CD4-positive, alpha-beta T cell treated with Interleukin-17A for 4 hours (primary cell): ENCODE data around the gene PCSK1N.

ENCODE experiments used
- DNase-seq: peaks from one replicate; pipeline ENCODE4 v3.0.0-alpha.2; 2020; ENCODE audit warnings: mixed read lengths

The PCSK1N gene

GRCh38 chrX:48787505-48788443, 47.6 kb downstream of the PCSK1N start:
- DNase-seq = no peak

GRCh38 chrX:48786825-48787504, 48.4 kb downstream of the PCSK1N start:
- DNase-seq = no peak

- DNase-seq = no peak
Measured at GRCh38 chrX:48786341-48786800, 49.0 kb downstream of the PCSK1N start, which contains the start of gene GATA1. GATA1 (plus strand) TSS chrX:48786590; CDS start chrX:48791110, 4,520 bp downstream.

- no peak for DNase-seq
Measured at GRCh38 chrX:48785540-48786214, 49.7 kb downstream of the PCSK1N start.

GRCh38 chrX:48785186-48785539, 50.2 kb downstream of the PCSK1N start:
- DNase-seq = no peak

- DNase-seq = no peak
Measured at GRCh38 chrX:48784726-48785125, 50.7 kb downstream of the PCSK1N start.

GRCh38 chrX:48782795-48783194, 52.6 kb downstream of the PCSK1N start:
- DNase-seq = no peak

- no peak for DNase-seq
Measured at GRCh38 chrX:48782216-48782615, 53.2 kb downstream of the PCSK1N start.

GRCh38 chrX:48781705-48782104, 53.7 kb downstream of the PCSK1N start:
- DNase-seq = no peak
